Measurements from ENCODE around the gene SNORC.
"Not testable (repeated sequence)": the region's sequence is repeated elsewhere in the genome, so short reads cannot be mapped to it uniquely, and the experiment has no call there.

SNORC gene

DNA sequence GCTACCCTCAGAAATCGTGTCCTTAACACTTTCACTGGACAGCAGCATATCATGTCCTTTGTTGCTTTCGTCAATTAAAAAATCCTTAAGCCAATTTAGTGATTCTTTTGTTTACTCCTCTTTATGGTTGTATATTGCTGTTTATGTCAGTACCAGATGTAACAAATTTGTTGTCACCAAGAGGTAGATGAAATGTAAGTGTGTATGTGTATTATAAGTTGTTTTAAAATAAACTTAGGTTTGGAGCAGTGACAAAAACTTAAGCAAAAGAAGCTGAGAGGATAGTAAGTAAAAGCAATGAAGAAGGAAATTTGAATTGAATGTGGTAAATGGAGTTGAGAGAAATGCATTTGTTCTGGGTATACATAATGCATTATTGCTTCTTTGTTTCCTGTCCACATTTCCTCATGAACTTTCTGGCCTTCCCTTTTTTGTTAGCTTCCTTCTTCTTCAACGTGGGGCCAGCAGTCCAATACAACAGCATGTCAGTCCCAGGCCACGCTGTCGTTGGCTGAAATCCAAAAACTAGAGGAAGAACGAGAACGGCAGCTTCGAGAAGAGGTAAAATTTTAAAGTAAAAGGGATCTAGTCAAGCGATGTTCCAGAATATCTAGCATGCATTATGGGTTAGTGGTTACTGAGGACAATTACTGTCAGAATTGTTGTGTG lies 30.5 kb upstream of the SNORC start:
- no peak overlapping the region for H3K4me3 ChIP-seq (ENCODE audit: low read depth, low read length)
- TF ChIP-seq, protein P1, sequence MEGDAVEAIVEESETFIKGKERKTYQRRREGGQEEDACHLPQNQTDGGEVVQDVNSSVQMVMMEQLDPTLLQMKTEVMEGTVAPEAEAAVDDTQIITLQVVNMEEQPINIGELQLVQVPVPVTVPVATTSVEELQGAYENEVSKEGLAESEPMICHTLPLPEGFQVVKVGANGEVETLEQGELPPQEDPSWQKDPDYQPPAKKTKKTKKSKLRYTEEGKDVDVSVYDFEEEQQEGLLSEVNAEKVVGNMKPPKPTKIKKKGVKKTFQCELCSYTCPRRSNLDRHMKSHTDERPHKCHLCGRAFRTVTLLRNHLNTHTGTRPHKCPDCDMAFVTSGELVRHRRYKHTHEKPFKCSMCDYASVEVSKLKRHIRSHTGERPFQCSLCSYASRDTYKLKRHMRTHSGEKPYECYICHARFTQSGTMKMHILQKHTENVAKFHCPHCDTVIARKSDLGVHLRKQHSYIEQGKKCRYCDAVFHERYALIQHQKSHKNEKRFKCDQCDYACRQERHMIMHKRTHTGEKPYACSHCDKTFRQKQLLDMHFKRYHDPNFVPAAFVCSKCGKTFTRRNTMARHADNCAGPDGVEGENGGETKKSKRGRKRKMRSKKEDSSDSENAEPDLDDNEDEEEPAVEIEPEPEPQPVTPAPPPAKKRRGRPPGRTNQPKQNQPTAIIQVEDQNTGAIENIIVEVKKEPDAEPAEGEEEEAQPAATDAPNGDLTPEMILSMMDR (IDR thresholded peaks at IDR 0.05; ENCODE audit: low read depth, low read length): no peak

DNA sequence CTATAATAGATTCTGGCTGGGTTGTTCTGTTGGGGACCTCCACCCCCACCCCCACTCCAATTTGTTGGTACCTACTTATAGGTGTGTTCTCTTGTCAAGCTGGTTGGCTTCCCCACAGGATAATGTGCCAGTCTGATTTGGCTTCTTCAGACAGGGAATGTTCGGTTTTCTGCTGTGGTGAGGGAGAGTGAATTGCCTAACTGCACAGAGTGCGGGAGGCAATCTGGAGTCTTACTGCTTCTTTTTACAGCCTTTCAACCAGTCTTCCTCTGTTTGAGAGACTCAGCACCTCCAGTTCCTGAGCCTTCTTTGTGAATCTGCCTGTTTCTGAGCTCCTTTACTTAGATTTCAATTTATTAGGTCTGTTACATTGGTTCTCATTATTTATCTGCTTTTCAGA lies 27.4 kb upstream of the SNORC start:
- TF ChIP-seq, protein P1 (IDR thresholded peaks at IDR 0.05; ENCODE audit: low read depth, low read length): no peak
- no peak overlapping the region for H3K4me3 ChIP-seq (ENCODE audit: low read depth, low read length)

DNA sequence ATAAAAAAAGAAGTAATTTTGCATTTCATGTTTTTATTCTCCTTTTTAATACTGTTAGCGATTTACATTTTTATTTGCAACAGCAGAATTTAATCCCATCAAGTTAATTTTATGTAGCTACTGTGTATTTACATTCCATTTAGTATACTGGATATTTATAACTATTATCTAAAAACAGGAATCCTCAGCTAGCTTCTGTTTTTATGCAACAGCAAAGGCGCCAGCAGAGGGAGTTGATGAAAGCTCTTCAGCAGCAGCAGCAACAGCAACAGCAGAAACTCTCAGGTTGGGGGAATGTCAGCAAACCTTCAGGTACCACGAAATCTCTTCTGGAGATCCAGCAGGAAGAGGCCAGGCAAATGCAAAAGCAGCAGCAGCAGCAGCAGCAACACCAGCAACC lies 26.2 kb upstream of the SNORC start:
- TF ChIP-seq, protein P1 (IDR thresholded peaks at IDR 0.05; ENCODE audit: low read depth, low read length): no peak
- H3K4me3 ChIP-seq (ENCODE audit: low read depth, low read length): no peak overlapping the region

DNA sequence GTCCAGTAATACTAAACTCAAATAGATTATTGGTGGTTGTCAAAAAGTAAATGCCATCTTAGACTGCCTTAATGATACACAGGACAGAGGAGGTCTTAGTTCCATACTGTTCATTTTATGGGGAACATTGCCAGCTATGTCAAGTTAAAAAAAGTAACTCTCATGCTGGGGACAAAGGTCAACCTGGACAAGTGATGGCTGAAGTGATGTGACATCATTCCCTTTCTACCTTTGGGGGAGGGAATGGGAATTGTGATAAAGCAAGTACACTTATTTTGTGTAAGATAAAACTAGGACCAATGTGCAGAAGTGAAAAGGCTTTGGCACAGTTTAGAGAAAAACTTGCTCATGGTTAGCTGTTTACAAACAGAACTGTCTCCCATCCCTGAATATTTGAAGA lies 24.0 kb upstream of the SNORC start:
- TF ChIP-seq, protein P1 (IDR thresholded peaks at IDR 0.05; ENCODE audit: low read depth, low read length): no peak
- H3K4me3 ChIP-seq (ENCODE audit: low read depth, low read length): no peak overlapping the region

DNA sequence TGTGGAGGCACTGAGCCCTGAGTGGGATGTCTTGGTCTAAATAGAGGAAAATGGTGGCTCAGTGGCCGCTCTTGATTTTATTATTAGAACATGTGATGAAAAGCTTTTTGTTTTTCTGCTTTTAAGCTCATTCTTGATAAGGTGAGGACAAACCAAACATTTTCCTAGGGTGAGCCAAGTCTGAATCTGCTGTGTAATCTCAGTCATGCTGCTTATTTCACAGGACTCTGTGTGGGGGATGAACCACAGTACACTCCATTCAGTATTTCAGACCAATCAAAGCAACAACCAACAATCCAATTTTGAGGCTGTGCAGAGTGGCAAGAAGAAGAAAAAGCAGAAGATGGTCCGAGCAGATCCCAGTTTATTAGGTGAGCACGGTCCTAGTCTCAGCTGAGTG lies 20.0 kb upstream of the SNORC start:
- H3K4me3 ChIP-seq (ENCODE audit: low read depth, low read length): no peak overlapping the region

DNA sequence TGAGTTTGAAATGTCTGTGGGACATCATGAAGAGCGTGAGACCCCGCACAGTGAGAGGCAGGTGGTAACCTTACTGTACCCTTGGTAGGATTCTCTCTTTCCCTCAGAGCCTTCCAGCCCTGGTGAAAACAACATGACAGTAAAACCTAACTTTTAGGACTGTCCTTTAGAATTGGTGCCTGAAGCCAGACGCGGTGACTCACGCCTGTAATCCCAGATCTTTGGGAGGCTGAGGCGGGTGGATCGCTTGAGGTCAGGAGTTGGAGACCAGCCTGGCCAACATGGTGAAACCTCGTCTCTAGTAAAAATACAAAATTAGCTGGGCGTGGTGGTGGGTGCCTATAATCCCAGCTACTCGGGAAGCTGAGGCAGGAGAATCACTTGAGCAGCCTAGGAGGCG lies 18.0 kb upstream of the SNORC start:
- H3K4me3 ChIP-seq (ENCODE audit: low read depth, low read length): not testable (repeated sequence)

More for the DNA sequence above, 20.0 kb upstream of the SNORC start:
- TF ChIP-seq, protein P1 (IDR thresholded peaks at IDR 0.05; ENCODE audit: low read depth, low read length): no peak

DNA sequence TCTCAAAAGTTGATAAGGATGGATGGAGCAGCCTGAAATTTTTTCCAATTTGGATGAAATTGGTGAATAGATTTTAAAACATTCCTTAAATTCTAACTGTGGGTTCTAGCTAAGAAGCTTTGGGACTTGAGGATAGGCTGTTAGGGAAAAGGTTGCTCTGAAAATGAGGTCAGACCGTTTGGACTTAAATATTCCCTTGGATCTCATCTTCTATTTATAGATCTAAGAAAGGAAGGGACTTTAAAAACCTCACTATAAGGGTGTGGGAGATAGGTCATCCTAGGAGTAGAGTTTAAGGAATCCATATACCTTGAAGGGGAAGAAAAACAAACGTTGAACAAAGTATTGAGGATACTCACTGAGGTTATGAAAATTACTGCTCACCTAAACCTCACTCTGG lies 17.4 kb upstream of the SNORC start:
- TF ChIP-seq, protein P1 (IDR thresholded peaks at IDR 0.05; ENCODE audit: low read depth, low read length): no peak
- H3K4me3 ChIP-seq (ENCODE audit: low read depth, low read length): no peak overlapping the region

DNA sequence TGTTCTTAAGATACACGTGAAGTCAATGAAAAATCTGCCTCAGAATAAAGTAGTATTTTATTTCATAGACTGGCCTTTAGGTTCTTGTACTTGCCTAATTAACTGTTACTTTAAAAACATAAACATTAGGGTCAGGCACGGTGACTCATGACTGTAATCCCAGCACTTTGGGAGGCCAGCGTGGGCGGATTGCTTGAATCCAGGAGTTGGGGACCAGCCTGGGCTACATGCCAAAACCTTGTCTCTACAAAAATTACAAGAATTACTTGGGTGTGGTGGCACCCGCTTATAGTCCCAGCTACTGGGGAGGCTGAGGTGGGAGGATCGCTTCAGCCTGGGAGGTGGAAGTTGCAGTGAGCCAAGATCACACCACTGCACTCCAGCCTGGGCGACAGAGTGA lies 16.0 kb upstream of the SNORC start:
- H3K4me3 ChIP-seq (ENCODE audit: low read depth, low read length): no peak overlapping the region
- TF ChIP-seq, protein P1 (IDR thresholded peaks at IDR 0.05; ENCODE audit: low read depth, low read length): no peak

All from WI38 (cell line).